ENCODE measurements around the gene CRYGN.

DNA sequence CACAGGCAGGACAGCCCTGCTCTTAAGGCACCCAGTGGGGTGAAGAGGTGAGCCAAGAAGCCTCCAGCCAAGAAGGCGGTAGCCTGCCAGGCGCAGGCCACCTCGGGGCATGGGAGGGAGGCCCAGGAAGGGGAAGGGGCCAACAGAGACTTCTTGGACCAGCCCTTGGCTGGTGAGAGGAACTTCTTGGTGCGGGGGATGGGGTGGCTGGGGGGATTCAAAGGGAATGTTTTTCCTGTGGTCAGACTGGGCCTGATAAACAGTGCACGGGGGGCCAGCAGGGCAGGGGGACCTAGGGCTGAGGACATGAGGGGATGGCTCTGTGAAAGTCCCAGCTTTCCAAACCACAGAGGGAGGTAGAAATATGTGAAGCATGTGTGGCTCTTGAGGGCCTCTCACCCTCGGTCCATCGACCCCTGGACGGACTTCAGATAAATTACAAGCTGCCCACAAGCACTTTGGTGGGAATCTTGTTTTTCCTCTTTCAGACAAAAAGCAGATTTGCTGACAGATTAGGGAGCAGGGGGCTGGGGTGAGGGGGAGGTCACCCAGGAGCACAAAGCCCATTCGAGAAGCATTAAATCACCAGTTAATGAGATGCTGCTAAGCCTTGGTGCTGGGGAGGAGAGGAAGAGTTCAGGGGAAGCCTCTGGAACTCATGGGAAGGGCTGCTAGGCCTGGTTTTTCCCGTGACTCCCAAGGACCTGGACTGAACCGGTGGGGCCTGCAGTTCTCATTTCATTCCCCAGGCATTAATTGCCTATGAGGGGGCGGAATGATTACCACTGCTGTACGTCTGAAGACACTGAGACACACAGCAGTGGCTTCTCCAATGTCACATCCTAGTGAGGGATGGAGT, 11.3 kb downstream of the CRYGN start:
- TF ChIP-seq, protein P1, sequence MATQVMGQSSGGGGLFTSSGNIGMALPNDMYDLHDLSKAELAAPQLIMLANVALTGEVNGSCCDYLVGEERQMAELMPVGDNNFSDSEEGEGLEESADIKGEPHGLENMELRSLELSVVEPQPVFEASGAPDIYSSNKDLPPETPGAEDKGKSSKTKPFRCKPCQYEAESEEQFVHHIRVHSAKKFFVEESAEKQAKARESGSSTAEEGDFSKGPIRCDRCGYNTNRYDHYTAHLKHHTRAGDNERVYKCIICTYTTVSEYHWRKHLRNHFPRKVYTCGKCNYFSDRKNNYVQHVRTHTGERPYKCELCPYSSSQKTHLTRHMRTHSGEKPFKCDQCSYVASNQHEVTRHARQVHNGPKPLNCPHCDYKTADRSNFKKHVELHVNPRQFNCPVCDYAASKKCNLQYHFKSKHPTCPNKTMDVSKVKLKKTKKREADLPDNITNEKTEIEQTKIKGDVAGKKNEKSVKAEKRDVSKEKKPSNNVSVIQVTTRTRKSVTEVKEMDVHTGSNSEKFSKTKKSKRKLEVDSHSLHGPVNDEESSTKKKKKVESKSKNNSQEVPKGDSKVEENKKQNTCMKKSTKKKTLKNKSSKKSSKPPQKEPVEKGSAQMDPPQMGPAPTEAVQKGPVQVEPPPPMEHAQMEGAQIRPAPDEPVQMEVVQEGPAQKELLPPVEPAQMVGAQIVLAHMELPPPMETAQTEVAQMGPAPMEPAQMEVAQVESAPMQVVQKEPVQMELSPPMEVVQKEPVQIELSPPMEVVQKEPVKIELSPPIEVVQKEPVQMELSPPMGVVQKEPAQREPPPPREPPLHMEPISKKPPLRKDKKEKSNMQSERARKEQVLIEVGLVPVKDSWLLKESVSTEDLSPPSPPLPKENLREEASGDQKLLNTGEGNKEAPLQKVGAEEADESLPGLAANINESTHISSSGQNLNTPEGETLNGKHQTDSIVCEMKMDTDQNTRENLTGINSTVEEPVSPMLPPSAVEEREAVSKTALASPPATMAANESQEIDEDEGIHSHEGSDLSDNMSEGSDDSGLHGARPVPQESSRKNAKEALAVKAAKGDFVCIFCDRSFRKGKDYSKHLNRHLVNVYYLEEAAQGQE (IDR thresholded peaks at IDR 0.05; ENCODE audit: insufficient read depth in 1 of 2, low read depth in 2 of 2, low read length in 2 of 2): no peak
- TF ChIP-seq TAF1 (IDR thresholded peaks at IDR 0.05; ENCODE audit: borderline replicate concordance, insufficient read depth, low read length) (no peak), POLR2AphosphoS5 (IDR thresholded peaks at IDR 0.05; ENCODE audit: low read depth, low read length) (no peak)
